Activated gamma-delta T cell treated with Interleukin-2 at 50 U/mL for 16 hours (primary cell): ENCODE results near the gene STX19.

Source experiments
- DNase-seq: peaks from one replicate; pipeline ENCODE4 v3.0.0-alpha.2; 2020

STX19 gene

DNA sequence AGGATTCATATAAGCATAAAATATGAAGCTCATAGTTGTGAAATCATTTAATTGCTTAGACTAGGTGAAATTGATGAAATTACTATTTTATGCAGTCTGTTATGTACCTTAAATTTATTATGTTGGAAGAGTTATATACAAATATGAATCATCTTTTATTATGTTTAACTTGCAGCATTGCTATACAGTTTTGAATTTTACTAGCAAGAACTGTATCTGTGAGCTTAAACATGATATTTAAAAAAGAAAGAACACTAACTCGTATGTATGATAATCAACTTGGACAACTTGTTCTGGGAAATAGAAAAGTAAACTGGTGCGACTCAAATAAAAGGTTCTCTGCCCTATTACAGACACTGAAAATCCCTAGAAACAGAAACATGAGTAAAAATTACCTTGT lies 1.8 kb downstream of the STX19 start:
- DNase-seq = no peak

DNA sequence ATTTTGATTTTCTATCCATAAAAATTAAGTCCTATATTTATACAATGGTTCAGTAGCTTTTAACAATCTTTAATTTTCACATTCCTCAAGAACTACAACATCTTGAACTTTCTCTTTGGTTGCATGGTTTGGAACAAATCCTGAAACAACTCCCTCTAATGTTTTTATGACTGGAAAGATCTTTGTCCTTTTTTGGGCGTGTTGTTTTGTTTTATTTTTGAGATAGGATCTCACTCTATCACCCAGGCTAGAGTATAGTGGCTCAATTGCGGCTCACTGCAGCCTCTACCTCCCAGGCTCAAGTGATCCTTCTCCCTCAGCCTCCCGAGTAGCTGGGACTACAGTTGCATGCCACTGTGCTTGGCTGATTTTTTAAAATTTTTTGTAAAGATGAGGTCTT lies 4.0 kb downstream of the STX19 start:
- no peak for DNase-seq

DNA sequence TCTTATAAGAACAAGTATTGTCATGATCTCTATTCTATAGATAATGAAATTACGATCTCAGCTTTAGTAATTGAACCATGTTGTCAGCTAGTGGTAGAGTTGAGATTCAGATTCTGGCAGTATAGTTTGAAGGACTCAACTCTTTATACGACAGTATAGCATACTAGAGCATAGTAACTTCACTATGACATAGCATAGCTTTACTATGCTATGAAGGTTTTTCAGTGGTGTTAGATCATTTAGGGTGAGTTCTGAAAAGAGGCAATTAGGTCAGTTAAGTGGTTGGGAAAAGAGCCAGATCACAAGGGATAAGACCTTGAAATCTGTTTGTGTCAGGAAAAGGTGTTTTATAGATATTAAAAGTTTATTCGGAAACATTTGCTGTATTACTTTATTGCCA lies 8.1 kb downstream of the STX19 start:
- DNase-seq = no peak

DNA sequence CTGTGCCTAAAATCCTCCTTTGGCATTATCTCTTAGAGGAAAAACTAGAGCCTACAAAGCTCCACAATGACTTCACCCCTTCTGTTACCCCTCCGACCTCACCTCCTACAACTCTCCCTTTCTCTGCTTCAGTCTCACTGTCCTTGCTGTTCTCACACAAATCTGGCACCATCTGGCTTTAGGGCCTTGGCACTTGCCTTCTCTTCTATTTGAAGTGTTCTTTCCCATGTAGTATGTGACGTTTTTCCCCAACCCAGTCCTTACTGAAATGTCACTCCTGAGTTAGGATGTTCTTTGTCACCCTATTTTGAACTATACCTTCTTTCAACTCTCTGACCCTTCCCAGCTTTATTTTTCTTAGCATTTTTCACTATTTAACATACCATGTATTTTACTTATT lies 8.7 kb downstream of the STX19 start:
- no peak for DNase-seq

DNA sequence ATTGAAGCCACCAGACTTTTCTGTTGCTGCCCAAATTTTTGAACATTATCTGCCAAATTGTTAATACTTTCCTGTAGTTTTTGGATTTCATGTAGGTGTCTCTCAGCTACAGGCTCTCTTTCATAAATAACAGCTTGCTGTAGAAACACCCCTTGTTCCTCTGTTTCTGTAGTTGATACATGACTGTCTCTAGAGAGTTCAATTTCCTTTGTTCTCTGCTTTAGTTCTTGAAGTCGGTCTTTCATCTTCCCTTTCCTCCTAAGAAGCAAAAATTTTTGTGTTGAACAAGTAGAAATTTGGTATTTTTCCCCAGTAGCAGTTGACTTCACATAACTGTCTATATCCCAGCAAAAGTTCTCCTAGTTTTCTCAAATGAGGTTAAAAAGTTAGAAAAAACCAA lies 13.4 kb downstream of the STX19 start:
- no peak for DNase-seq

DNA sequence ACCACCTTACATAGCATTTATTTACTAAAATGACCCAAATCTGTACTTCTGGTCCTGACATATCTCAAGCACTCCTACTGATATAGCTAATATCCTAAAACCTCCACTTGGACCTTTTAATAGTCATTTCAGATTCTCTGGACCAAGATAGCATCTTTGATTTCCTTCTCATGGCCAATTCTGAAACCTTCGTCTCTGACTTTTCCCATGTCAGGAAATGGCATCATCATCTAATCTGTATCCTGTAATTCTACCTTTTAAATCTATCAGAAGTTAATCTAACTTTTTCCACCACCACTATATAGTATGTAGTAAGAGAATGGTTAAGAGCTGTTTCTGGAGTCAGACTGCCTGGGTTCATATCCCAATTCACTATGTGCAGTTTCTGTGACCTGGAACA lies 16.2 kb downstream of the STX19 start:
- DNase-seq = no peak

DNA sequence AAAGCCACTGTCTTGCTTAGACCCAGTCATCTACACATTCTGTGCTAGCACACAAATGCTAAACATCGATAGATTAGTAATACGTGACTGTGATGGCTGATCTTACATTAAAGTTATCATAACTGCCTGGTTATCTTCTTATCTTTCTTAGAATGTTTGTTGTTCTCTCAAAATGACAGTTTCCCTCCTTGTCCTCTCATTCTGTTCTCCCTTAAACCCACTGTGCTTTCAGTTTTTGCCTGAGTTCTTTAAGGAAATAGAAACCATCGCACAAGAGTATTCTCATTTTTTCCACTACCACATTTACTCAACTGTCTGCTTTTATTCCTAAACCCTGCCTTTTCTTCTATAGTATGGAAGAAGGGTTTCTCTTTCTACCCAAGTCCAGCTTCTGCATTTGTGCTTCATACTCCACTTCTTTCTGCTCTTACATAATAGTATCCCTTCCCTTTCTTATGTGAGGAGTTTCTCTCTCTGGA lies 17.1 kb downstream of the STX19 start:
- no peak for DNase-seq

DNA sequence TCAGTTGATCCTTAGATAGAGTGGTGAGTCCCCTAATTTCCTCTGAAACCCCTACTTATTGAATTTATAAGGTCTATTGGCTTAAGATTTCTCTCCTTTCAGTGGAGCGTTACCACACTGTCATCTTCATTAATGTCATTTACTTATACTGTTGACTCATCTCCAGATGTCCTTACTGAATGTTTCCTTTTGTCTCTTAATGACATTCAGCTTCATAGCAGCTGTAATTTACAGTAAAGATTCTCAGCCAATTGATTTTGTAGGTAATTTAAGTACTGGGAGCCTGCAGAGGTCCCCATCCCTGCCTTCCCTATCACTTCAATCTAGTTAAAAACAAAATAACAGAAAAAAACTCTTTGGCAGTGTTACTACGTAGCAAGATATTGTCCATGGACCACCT lies 18.8 kb downstream of the STX19 start:
- no peak for DNase-seq

DNA sequence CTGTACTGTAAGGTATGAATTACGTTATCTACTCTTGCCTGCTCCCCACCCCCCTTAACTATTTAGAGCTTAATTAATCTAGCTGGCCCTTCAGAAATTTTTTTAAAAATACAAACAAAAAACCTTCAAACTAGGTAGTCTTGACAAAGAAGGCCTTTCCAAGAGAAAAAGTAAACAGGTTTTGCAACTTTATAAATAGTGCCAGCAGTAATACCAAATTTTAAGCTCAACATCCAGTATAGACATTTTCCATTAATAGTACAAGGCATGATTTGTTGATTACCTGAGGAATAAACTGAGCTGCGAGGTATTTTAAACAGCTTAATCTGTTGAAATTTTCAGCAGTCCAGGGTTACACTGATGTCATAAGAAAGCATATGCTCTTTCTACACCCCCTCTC lies 20.1 kb downstream of the STX19 start:
- DNase-seq = no peak

DNA sequence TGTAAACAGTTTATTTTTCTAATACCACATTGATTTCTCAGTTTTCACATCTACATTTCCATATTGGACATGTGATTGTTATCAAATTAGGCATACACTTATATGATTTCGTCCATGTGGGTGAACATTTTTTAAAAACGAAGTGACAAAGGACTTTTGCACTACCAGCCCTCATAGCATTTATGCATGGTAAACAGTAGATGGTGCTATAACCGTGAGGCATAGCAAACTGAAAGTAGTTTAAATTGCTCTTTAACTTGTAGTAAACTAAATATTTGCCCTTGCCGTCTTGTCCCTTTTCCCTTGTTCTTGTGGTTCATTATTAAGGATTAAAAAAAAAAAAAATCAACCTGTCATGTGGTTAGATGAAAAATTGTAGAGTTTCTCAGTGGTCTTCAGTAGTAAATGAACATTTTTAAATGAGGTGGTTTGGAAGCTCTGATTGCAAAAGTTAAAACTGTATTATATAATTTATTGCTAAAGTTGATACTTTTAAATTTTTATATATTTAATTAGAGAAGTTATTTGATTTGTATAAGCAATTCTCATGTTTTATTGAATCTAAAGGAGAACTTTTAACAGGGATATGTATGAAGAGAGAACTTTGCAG lies 24.0 kb downstream of the STX19 start:
- DNase-seq = peak; percentile 6

DNA sequence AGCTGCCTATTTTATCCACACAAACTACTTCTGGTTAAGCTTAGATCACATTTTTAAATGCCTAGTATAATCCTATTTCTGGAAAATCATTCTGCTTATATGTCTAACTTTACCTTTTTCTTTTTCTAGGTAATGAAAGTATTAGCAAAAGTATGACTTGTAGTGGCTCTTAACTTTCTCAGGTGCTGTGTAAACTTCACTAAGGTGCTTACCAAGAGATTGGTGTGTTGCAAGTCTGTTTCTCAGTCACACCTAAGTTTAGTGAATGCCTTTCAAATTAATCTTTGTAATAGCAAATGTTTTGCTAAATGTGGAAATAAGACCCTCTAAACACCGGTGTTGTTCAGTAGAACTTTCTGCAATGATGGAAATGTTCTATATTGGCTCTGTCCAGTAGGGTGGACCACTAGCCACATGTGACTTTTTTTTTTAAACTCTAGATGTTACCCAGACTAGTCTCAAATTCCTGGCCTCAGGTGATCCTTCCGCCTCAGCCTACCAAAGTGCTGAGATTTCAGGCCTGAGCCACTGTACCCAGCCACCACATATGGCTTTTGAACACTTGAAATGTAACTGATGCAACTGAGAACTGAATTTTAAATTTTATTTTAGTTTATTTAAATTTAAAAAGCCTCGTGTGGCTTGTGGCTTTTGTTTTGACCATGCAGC lies 26.4 kb downstream of the STX19 start:
- DNase-seq = no peak

DNA sequence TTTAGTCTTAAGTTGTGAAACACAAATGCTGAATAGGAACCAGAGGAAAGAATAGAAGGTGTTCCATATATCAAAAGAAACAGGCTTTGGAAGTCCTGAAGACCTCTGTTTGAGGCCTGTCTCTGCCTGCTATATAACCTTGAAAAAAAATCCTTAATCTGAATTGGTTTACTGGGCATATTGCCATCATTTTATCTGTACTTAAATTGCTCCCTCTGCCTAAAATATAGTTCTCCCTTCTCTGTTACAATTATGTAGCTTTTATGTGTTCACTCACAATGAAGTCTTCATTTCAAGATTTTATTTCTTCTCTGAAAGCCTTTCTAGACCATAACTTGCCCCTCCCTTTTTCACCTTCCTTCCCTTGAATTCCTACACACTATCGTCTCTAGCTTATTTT lies 27.2 kb downstream of the STX19 start:
- DNase-seq = no peak

DNA sequence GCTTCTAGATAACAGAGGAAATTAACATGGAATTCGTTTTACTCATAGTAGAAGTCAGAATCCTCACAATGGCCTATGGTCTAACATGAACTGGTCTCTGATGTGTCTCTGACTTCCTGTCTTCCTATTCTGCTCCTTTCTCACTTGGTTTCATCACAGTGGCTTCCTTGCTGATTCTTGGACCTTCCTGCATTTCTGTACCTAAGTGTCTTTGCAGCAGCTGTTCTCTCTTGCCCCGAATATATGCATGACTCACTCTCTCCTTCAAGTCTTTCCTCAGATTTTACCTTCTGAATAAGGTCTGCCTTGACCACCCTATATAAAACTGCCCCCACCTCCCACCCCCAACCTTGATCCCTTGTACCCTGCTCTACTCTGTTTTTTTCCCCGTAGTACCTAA lies 34.3 kb downstream of the STX19 start:
- no peak for DNase-seq

DNA sequence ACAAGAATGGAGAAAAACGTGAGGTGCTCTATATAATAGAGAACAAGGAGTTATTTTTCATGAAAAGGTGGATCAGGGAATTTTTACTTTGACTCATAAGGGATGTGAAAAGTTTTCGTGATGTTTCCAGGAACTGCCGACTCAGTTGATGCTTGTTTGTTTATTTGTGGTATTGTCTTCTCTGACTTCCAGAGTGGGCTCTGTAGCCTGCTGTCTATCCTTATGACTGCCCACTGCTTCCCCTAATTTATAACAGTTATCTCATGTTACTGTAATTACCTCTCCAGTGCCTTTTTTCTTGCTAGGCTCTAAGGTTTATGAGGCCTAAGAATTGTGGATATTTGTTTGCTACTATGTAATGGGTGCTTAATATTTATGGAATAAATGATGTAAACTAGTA lies 36.2 kb downstream of the STX19 start:
- DNase-seq = no peak

DNA sequence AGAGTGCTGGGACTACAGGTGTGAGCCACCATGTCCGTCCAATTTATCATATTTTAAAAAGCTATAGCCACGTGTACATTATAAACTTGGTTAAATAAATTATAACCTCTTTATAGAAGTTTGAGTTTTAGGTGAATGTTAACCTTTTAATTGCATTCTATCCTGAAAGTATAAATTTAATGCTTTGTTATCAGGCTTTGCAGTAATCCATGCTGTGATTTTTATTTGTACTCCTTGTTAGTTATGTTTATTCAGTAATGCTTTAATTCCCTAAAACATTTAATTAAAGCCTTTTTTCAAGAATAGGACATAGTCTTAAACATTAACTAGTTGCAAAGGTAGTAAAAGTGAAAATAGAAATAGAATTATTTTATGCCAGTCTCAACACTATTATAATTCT lies 36.8 kb downstream of the STX19 start:
- DNase-seq = no peak

DNA sequence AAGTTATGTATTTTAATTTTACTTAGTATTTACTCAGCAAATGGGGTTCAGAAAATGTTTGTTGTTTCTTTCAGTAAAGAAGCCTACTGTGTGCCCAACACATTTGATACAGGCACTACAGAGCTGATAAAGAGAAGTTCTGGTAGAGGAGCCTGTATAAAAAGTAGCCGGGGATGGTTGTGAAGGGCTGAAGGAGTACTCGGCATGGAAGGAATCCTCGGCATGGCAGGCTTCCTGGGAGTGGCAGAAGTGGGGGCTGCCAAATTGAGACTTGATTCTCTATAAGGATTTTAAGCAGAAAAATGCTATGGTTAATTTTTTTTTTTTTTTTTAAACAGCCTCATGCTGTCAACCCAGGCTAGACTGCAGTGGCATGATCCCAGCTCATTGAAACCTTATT lies 39.2 kb downstream of the STX19 start:
- no peak for DNase-seq

DNA sequence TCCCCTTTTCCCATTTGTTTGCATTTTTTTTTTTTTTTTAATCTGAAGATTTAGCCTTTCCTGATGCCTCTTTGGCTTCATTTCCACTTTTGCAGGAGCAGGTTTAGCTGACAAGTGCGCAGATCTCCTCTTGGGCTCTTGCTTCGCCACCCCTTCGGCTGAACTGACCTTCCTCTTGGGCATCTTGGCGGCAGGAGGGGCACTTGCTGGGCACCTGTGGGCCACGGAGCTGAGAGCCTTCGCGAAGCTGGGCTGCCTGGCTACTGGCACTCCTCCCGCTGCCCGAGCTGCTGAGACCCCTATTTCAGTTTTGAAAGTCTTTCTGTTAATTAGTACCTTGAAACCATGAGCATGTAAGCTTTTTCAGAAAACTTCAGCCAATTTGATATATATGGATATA lies 39.6 kb downstream of the STX19 start:
- no peak for DNase-seq

DNA sequence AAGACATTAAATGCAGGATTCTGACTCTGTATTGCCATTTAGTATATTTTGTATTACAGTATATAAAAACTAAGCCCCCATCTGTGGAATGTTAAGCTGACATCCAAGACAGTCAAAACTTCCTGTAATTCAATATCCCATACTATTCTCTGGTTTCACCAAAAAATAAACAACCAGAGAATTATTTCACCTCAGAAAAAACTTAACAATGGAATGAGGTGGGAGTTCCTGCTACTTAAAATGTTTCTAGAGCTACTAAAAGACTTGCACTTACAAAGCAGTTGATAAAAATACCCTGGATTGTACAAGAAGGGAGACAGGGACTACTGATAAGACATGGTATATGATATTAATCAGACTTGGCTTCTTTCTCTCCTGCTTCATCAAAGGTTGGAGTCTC lies 40.1 kb downstream of the STX19 start:
- DNase-seq = no peak

DNA sequence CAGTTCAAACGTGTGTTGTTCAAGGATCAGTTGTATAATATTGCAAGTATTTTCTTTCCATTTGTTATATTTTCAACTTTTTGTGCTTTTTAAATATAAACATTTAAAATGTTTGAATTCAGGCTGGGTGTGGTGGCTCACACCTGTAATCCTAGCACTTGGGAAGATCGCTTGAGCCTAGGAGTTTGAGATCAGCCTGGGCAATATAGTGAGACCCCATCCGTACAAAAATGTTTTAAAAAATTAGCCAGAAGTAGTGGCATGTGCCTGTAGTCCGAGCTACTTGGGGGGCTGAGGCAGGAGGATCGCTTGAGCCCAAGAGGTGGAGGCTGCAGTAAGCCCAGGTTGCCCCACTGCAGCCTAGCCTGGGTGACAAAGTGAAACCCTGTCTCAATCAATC lies 43.8 kb downstream of the STX19 start:
- DNase-seq = no peak

DNA sequence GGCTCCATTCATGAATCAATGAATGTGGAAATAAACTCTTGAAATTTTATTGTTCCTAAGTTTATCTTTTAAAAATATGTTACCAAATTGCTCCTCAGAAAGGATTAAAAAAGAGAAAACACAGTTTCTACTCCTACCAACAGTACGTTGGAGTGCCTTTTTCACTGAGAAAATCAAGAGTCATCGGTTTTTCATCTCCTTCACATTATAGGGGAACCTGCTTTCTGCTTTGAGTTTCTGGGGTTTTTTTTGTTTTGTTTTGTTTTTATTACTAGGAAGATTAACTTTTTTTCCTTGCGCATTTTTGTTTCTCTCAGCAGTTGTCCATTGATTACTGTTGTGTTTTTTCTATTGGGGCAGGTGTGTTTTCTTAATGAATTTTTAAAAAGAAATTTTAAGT lies 45.0 kb downstream of the STX19 start:
- DNase-seq = no peak

DNA sequence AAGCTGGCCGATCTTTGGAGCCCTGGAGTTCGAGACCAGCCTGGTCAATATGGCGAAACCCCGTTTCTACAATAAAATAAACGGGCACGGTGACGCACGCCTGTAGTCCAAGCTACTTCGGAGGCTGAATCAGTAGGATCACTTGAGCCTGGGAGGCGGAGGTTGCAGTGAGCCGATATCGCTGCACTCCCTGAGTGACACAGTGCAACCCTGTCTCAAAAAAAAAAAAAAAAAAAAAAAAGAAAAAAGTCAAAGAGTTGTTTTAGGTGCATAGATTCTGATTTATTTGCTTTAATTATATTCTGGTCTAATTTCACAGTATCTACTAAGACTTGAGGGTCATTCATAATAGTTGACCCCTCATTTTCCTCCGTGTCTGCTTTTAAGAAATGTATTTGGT lies 46.7 kb downstream of the STX19 start:
- no peak for DNase-seq

DNA sequence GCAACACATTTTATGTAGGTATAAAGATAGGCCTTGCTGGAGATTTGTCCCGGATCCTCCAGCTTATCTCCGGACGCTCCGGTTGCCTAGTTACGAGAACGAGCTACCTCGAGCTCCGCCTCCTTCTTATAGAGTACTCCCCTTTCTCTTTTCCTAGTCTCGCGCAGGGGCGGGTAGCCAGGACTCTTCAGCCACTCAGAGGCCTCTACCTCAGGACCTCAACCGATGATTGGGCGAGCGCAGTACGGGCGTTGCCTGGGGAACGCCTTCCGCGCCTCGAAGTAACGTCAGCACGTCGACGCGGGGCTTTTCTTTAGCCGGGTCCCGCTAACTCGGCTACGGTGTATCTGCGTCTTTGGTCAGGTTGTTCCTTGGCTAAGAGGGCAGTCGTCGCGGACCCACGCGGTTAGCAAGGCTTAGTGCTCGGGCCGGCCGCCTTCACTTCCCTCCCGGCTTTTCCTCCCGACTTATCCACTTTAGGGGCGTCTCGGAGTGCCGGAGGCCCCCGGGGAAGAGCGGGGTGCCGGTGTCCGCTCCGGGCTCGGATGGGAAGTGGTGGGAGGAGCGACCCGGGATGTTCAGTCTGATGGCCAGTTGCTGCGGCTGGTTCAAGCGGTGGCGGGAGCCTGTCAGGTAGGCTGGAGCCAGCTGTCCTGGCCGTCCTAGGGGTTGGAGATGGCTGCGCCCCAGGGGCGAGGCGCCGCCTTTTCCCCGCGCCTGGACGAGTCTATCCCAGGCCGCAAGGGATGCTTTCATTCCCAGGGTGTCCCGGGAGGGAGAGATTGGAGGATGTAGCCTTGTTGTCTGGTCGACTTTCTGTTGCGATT lies 48.3 kb downstream of the STX19 start, which contains the start of gene ARL13B:
Gene ARL13B (plus strand): TSS at position 306 of the 827 bp plus-strand sequence. CDS start 269 bp downstream, at position 575.
- peak; percentile 91 for DNase-seq

DNA sequence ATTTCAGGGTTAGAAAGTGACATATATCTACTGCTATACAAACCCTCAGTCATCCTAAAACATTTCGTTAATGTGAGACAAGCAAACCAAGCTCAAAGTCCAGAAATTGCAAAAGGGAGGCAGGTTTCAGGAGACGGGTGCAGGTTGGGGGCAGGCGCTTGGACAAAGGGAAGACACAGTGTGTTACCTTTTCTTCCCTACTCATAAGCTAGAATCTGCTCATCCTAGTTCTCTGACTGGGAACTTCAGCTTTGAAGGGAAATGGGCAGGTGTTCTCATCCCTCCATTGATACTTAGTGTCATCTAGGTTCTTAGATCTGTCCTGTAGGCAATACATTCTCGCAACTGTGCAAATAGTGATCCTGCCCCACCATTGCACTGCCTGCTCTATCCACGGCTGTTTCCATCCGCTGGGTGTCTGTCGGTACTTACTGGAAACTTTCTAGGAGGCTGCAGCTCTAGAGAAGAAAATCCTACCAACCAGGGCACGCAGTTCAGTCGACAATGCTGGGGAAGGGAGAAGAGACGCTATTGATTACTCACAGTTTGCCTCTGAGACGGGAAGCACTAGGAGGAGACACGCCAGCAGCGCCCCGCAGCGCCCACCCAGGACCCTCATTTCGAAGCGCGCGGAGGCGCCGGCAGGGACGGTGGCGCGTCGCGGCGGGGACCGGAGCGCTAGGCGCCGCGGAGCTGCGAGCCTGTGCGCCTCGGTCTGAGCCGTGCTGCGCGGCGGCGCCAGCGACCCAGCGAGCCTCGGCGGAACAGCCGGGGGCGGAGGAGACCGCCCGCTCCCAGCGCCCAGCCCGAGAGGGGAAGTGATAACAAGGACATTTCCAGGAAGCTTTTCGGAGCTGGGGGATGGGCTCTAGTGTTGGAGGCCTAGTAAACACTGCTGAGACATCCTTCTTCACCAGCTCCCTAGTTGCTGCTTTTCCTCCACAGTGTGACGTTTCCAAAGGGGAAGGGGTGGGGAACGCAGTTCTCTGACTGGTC lies 55.0 kb downstream of the STX19 start, which contains the start of gene PROS1:
Gene PROS1 (minus strand): TSS at position 766 of the 996 bp plus-strand sequence. CDS start 147 bp downstream, at position 619.
- peak; percentile 9 for DNase-seq
